HepG2 (cell line): Measurements from ENCODE around the gene TRAPPC10. TPM values are rescaled to one million over a fixed set of nuclear protein-coding genes. Genes with fewer than 3 reads are reported as not detected.

Source experiments
- DNMT3B ChIP-seq: conservative IDR thresholded peaks from 2 replicates; pipeline ENCODE4 v1.6.1; 2016; ENCODE audit warnings: missing biosample characterization, control low read depth
- HMG20A ChIP-seq: IDR thresholded peaks from 2 replicates; pipeline ENCODE4 v1.6.1; 2016; ENCODE audit warnings: borderline replicate concordance
- KDM5B ChIP-seq: sonication (generic); formaldehyde crosslinking; IDR thresholded peaks from 2 replicates; pipeline ENCODE4 v1.4.0; 2020; ENCODE audit warnings: missing genetic modification reagents, mild to moderate bottlenecking, borderline replicate concordance
- SNAPC4 ChIP-seq: sonication (generic); formaldehyde crosslinking; IDR thresholded peaks from 2 replicates; pipeline ENCODE4 v1.4.0; 2020; ENCODE audit warnings: mild to moderate bottlenecking, missing genetic modification reagents
- TARDBP ChIP-seq: sonication (generic); formaldehyde crosslinking; IDR thresholded peaks from 2 replicates; pipeline ENCODE4 v1.8.0; 2022; ENCODE audit warnings: mild to moderate bottlenecking, missing genetic modification reagents
- ZNF18 ChIP-seq: sonication (generic); formaldehyde crosslinking; IDR thresholded peaks from 2 replicates; pipeline ENCODE4 v1.8.0; 2022; ENCODE audit warnings: mild to moderate bottlenecking, missing genetic modification reagents; ENCODE audit not compliant: insufficient replicate concordance
- polyA plus RNA-seq, 8 experiments: library from polyadenylated mRNA; depleted of rRNA in 3 of 8; stranded (reverse) in 7 of 8; unstranded in 1 of 8; fragments of >200 nt; fragmentation: Illumina TruSeq in 4 of 8; extraction: Trizol in 4 of 8; gene quantifications; 2 replicates each; pipeline versions ENCODE4 v1.2.1 to v1.2.3, GENCODE V29; 2011 to 2016; ENCODE audit warnings: low read depth in 4 of 8, missing spikeins in 1 of 8, mixed read lengths in 1 of 8; ENCODE audit not compliant: insufficient read depth in 1 of 8
- total RNA-seq, 5 experiments: library from RNA; depleted of rRNA; stranded (reverse); fragments of >200 nt; fragmentation: Illumina TruSeq; extraction: Trizol; gene quantifications; 2 replicates each; pipeline ENCODE4 v1.2.3, GENCODE V29; 2016; ENCODE audit warnings: low read depth in 1 of 5

The TRAPPC10 gene
- total and polyA plus RNA-seq, 2 of the 13 experiments (the other 11 are each of a cell fraction or from before 2014, with no cell fraction given): 10.6 to 16.5 TPM

DNA sequence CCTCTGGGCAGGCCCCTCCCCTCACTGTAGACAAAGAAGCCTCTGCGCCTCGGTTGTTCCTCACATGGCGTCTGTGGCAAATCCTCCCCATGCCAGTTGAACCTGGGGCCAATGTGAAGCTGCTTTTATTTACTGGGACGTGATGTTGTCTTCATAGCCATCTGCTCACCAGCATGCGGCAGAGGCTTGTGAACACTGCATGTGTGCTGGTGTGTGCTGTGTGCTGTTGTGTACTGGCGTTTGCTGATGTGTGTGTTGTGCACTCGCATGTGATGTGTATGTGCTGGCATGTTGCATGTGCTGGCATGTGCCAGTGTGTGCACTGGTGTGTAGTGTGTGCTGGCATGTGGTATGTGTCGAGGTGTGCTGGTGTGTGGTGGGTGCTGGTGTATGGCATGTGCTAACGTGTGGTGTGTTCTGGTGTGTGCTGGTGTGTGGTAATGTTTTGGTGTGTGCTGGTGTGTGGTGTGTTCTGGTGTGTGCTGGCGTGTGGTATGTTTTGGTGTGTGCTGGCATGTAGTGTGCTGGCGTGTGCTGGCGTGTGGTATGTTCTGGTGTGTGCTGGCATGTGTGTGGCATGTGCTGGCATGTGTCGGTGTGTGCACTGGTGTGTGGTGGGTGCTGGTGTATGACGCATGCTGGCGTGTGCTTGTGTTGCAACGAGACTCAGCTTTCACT lies 37.2 kb upstream of the TRAPPC10 start (continued):
- TF ChIP-seq SNAPC4: no peak
- peak; percentile 17 for TF ChIP-seq ZNF18 (CRISPR knock-in tag)
- TF ChIP-seq KDM5B (CRISPR knock-in tag): peak; percentile 41; the same call in 1 of the 2 replicates
- TF ChIP-seq DNMT3B (CRISPR knock-in tag): no peak
- TF ChIP-seq TARDBP (CRISPR knock-in tag): peak; percentile 16; the same call in 1 of the 2 replicates
- TF ChIP-seq HMG20A (CRISPR knock-in tag): no peak
- TF ChIP-seq, all 625 proteins: peak for 6
